Middle frontal gyrus (tissue), 1 donor: ENCODE data around the gene MACC1.

Experiments used
- DNase-seq: peaks from one replicate; pipeline ENCODE4 v3.0.0-alpha.2; 2015; ENCODE audit warnings: low spot score; ENCODE audit errors: extremely low spot score

Gene MACC1

DNA sequence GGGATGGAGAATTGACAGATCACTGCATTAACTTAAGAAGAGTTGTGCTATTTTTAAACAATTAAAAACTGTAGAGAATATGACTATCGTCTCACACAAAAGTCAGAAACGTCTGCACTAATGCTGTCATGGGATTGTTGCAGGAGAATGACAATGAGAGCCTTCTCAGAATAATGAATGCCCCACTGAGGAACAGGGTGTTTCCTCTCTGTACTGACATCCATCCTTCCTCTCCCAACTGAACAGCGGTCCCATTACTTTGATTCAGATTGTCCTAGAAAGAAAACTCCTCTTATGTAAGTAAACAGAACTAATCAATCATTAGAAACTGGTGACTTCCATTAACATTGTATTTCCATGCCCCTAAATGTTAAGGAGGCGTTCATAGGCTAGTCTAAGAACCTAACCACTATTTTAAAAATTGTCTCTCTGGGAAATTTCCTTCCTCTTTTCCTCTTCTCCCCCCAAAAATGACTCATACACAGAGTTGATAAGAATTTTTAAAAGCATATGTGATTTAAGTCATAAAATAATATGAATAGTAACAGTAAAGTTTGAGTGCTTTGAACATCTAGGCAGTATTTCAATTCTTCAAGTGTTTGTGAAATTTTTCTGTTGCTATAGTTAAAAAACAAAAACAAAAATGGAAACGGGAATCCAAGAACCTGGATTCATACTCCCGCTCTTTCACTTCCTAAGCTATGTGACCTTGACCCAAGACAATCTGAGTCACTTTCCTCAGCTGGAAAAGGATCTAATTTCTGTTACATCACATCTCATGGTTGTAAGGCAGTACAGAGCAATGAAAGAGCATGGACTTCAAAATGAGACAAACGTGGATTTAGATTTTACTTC lies 12.7 kb upstream of the MACC1 start:
- DNase-seq = no peak

DNA sequence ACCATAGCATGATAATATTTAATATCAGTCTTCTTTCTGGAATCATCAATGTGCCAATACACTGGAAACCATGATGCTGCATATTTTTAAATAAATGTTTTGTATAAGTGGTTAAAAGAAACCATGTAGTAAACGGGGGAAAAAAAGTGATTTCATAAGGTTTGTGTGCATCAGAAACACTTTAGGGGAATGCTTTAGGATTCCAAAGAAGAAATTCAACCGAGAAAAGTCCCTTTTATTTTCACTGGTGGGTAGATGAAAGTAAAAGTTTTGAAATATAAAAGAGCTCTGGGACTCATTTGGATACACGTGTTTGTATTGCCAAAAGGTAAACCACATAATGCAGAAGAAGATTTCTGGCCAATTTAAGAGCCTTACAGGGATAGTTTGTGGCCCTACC lies 11.9 kb upstream of the MACC1 start:
- no peak for DNase-seq

GRCh38 chr7:20228654-20229053 lies 11.5 kb upstream of the MACC1 start:
- no peak for DNase-seq

DNA sequence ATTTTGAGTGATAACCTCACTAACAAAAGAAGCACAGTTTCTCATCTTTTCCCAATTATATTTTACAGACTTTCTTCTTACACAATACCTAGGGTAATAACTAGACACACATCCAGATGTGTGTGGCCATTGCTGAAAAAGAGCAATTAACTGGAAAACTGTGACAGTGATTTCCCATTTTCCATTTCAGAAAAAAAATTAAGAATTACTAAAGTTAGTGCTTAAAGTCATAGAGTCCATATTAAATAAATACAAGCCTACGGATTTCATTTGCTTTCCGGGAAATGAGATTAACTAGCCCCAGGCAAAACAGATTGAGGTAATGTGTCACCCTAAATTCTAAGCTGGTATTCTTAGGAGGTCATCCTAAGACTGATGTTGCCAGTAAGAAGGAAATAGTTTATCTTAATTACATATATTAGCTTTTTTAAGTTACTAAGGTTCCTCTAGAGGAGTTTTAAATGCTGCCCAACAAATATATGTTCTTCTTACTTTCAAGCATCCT lies 10.2 kb upstream of the MACC1 start:
- no peak for DNase-seq

GRCh38 chr7:20226860-20227259 lies 9.7 kb upstream of the MACC1 start:
- DNase-seq = no peak

DNA sequence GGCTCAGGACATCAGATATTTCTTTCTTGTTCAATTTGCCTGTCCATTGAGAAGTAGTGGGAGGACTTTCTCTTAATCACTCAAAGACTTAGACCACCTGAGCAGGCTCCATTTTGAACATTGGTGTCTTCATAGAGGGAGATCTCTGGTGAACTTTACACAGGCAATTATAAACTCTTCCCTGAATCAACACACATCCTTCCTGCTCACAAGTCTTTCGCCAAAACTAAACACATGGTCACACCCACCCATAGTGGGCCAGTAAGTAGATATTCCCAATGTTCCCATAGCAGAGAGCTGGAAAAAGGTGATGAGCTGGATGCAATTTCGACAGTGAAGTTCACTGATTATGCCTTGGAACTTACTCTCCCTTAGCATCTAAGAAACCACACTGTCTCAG lies 8.2 kb upstream of the MACC1 start:
- no peak for DNase-seq

GRCh38 chr7:20224025-20224424 lies 6.8 kb upstream of the MACC1 start:
- no peak for DNase-seq

DNA sequence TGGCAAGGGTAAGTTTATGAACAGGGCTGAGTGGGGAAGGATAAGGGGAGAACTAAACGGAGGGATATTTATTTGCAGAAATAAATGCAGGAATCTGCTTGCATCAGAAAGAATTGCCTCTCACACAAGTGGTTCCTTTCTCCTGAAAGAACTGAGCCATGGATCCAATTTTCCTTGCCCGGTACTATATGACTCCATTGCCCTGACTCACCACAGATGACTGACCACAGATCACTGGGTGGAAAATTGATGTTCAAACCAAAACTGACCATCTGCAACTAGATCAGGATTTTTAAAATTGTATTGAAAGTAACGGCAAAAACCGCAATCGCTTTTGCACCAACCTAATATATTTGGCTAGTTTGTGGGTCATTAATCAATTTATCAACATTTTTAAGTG lies 6.2 kb upstream of the MACC1 start:
- no peak for DNase-seq

DNA sequence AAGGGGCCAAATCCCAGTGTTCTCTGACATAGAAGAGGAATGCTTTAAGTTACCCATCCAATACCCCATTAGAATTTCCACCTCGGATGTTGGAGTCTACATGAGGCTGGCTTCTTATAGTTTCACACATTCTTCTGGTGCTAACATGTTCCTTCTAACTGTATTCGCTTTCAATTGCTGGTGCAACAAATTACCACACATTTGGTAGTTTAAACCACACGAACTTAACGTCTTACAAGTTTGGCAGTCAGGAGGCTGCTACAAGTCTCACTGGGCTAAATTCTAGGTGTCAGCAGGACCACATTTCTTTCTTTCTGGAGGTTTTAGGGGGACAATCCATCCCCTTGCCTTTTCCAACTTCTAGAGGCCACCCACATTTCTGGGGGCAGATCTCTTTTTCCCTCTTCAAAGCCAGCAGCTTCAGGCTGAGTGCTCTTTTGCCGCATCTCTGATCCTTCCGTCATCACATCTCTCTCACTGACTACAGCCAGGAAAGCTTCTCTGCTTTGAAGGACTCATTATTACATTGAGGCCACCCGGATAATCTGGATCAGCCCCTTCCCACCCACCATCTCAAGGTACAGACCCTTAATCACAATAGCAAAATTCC lies 5.1 kb upstream of the MACC1 start:
- no peak for DNase-seq

DNA sequence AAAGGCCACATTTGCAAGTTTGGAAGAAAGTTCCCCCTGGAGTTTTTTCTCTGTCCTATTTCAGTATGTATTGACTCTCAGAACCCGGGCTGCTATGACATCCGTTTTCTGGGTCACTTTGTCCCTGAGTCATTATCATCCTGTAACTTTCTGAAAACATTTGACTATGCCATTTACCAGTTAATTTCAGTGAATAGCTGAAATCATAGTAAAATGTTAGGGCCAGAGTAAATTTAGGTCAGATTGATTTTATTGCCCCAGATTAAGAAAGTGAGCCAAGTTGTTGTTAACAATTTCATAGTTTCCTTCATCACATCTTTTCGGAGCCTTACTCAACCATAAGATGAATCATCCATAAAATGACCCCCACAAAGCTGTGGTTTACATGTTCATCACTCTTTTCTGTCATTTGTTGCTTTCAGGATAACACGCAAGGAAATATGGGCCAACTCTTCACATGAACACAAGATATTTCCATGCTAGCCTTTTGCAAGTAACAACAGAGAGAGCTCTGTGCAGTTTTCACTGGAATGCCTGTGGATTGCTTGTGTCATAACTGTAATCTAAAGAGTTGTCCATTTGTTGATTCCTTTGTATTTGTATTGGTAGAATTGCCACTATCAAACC lies 3.9 kb upstream of the MACC1 start:
- no peak for DNase-seq

DNA sequence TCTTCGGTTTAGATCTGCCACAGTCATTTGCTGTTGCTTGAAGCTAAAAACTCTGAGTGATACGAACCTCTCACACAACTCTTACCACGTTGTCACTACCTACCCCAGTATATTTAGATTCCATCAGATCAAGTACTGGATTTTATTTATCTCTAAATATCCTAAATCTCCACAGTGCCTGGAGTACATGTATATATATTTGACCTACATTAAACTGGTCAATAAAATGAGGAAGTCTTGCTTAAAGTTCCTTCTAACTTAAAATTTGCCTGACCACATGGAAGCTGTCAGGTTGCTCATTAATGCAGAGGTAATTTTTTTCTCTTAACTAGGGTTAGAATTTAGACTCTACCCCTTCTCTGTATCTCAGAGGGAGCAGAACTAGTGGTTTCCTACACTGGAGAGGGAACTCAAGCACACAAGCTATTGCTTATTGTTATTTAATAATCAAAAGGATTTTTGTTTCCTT lies 3.1 kb upstream of the MACC1 start:
- no peak for DNase-seq

GRCh38 chr7:20219446-20220292 lies 2.5 kb upstream of the MACC1 start:
- DNase-seq = no peak

DNA sequence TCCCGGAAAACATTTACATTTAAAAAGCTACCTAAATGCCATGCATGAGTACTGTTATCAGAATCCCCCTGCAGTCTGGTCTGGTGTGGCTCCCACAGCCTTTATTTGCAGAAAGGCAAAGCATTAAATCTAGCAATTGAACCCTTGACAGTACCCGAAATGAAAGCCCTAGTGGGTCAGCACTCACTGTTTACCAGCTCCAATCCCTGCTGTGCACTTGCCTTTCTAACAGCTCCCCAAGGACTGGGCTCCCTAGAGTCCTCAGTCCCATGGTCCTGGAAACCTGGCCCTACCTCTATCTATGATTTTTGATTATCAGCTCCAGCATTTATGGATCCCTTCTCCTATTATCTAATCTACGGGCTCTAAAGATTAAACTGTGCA lies 1.9 kb upstream of the MACC1 start:
- DNase-seq = no peak

GRCh38 chr7:20218279-20218678 lies 1.1 kb upstream of the MACC1 start:
- DNase-seq = no peak

DNA sequence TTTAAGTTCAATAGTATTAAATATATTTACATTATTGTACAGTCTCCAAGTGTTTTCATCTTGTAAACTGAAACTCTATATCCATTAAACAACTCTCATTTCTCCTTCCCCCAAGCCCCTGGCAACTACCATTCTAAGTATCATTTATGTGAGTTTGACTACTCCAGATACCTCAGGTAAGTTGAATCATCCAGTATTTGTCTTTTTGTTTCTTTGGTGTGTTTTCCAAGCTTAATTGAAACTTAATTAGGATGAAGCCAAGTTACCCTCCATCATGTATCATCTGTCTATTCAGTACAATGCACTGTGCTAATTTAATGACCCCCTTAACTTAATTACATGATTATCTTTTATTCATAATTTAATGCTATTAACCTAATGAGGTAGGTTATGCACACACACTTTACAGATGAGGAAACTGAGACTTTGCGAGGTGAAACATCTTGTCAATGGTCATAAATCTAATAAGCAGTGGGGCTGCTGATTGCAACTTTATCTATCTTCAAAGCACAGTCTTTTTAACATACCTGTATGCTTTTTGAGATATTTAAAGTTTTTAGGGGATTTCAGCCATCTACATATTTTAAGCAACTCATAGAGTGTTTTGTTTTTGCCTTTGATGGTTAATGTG lies 663 bp downstream of the MACC1 start:
- DNase-seq = no peak

GRCh38 chr7:20214921-20215669 lies 2.1 kb downstream of the MACC1 start:
- DNase-seq = no peak

- DNase-seq = no peak
These were observed 3.1 kb downstream of the MACC1 start for GRCh38 chr7:20214132-20214531.

DNA sequence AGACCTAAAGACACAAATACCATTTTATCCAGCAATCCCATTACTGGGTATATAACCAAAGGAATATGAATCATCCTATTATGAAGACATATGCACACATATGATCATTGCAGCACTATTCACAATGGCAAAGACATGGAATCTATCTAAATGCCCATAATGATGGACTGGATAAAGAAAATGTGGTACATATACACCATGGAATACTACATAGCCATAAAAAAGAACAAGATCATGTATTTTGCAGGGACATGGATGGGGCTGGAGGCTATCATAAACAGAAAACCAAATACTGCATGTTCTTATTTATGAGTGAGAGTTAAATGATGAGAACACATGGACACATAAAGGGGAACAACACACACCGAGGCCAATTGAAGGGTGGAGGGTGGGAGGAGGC lies 3.8 kb downstream of the MACC1 start:
- no peak for DNase-seq

DNA sequence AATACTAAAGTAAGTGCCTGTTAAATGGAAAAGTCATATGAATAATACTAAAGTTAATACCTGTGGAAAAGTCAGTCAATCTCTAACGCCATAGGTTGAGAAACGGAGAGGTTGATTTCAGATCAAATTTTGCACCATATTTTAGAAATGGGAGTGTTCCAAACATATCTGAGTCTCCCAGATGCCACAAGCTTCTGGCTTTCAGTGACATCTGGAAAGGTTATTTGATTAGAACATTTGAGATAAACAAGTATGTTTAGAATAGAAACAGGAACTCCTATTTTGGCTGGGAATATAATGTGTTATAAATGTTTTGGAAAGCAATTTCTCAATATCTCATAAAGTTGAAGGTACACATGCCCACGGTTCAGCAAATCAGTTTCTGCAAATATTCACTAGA lies 5.8 kb downstream of the MACC1 start:
- DNase-seq = no peak

DNA sequence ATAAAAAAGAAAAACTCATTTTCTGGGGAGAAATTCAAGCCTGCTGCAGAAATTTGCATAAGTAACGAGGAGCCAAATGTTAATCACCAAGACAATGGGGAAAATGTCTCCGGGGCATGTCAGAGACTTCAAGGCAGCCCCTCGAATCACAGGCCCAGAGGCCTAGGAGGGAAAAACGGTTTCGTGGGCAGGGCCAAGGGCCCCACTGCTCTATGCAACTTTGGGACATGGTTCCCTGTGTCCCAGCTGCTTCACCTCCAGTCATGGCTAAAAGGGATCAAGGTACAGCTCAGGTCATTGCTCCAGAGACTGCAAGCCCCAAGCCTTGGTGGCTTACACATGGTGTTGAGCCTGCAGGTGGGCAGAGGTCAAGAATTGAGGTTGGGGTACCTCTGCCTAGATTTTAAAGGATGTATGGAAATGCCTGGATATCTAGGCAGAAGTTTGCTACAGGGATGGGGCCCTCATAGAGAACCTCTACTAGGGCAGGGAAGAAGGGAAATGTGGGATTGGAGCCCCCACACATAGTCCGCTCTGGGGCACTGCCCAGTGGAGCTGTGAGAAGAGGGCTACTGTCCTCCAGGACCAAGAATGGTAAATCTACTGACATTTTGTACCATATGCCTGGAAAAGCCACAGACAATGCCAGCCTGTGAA lies 8.4 kb downstream of the MACC1 start:
- DNase-seq = no peak
